Measurements from ENCODE around the gene DUSP22.

GRCh38 chr6:346386-347030 is 54.2 kb downstream of the DUSP22 start:
- TF ChIP-seq CTCF (IDR thresholded peaks at IDR 0.05) (no peak), POLR2A (IDR thresholded peaks at IDR 0.05) (no peak)
